HepG2 (cell line): ENCODE results near the gene NOX3. TPM values are rescaled to one million over a fixed set of nuclear protein-coding genes. Genes with fewer than 3 reads are reported as not detected.

ENCODE experiments used
- ATAC-seq: fragments of 200-7000 bp; cut with Tn5 transposase; 3 replicates; pipeline ENCODE4 v1.9.1; 2020; ENCODE audit warnings: mild to moderate bottlenecking, moderate library complexity
- BruUV-seq: library from RNA; stranded (reverse); fragments of 400-500 nt; replicated peaks from 2 replicates; lab custom pipeline; 2021; lab: Mats Ljungman, UMichigan
- CTCF ChIA-PET: fragments of 300-600 bp; formaldehyde crosslinking; extraction: SDS; loops from one replicate; lab custom pipeline; 2021; ENCODE audit warnings: low total read pairs, inconsistent platforms, low intra/inter-chr PET ratio; lab: Yijun Ruan, JAX
- POLR2A ChIA-PET: fragments of 350-600 bp; sonication (Branson Sonifier 250); formaldehyde crosslinking; loops from one replicate; lab custom pipeline; 2020; ENCODE audit warnings: antibody characterized with exemption, inconsistent platforms; lab: Yijun Ruan, JAX
- DNase-seq: peaks from one replicate; pipeline ENCODE4 v3.0.0-alpha.2; 2015; ENCODE audit warnings: low spot score
- FAIRE-seq: peaks from 3 replicates; lab custom pipeline; 2011; peaks lifted over from hg19 to GRCh38; lab: Jason Lieb, UNC
- H2AFZ ChIP-seq: one replicate; pipeline ENCODE4 v1.6.1; 2011; ENCODE audit warnings: low read length, inconsistent platforms
- H3K27ac ChIP-seq: fragments of 300-600 bp; 3 replicates; pipeline ENCODE4 v1.8.0; 2011; ENCODE audit warnings: mixed run types, mild to moderate bottlenecking, mixed read lengths, low read length, inconsistent platforms; ENCODE audit not compliant: insufficient read depth; ENCODE audit errors: extremely low read length
- H3K27me3 ChIP-seq, 2 experiments: fragments of 200-600 bp in 1 of 2; 2 replicates in 1 of 2; 3 replicates in 1 of 2; pipeline versions ENCODE4 v1.6.0 to v1.8.0; 2011; ENCODE audit warnings: low read length in 2 of 2, mild to moderate bottlenecking in 2 of 2, moderate library complexity in 2 of 2, inconsistent platforms in 1 of 2; ENCODE audit not compliant: insufficient read depth in 2 of 2, control insufficient read depth in 1 of 2
- H3K36me3 ChIP-seq, 2 experiments: fragments of 200-600 bp in 1 of 2; replicated peaks in 1 of 2; 2 replicates in 1 of 2; 3 replicates in 1 of 2; pipeline versions ENCODE4 v1.5.1 to v1.8.0; 2011; ENCODE audit warnings: low read length in 2 of 2, inconsistent platforms in 1 of 2; ENCODE audit not compliant: insufficient read depth in 2 of 2, control insufficient read depth in 1 of 2
- H3K4me1 ChIP-seq: 2 replicates; pipeline ENCODE4 v1.5.1; 2012; ENCODE audit warnings: low read length, inconsistent platforms; ENCODE audit not compliant: insufficient read depth
- H3K4me2 ChIP-seq: 2 replicates; pipeline ENCODE4 v1.6.0; 2011; ENCODE audit warnings: low read depth, low read length, inconsistent platforms
- H3K4me3 ChIP-seq, 3 experiments: fragments of 200-600 bp in 1 of 3; sonication (generic), shearing (Covaris generic) in 1 of 3; replicated peaks in 1 of 3; 2 replicates each; pipeline ENCODE4 v1.5.1; 2011 to 2016; ENCODE audit warnings: low read length in 3 of 3, inconsistent platforms in 2 of 3, low read depth in 2 of 3, mild to moderate bottlenecking in 2 of 3, control low read depth in 1 of 3, mixed read lengths in 1 of 3; ENCODE audit not compliant: insufficient read depth in 1 of 3
- H3K79me2 ChIP-seq: one replicate; pipeline ENCODE4 v1.6.1; 2011; ENCODE audit warnings: low read length, inconsistent platforms; ENCODE audit not compliant: insufficient read depth
- H3K9ac ChIP-seq: 2 replicates; pipeline ENCODE4 v1.6.0; 2011; ENCODE audit warnings: mild to moderate bottlenecking, low read depth, low read length, inconsistent platforms; ENCODE audit not compliant: insufficient read depth
- H3K9me3 ChIP-seq: 2 replicates; pipeline ENCODE4 v1.5.1; 2012; ENCODE audit warnings: mild to moderate bottlenecking, low read length
- H4K20me1 ChIP-seq: 2 replicates; pipeline ENCODE4 v1.6.0; 2011; ENCODE audit warnings: inconsistent platforms, mild to moderate bottlenecking, low read length, moderate library complexity; ENCODE audit not compliant: insufficient read depth
- CENPT ChIP-seq: sonication (generic); formaldehyde crosslinking; IDR thresholded peaks from 2 replicates; pipeline ENCODE4 v1.8.0; 2022; ENCODE audit warnings: low read depth, mild to moderate bottlenecking, moderate library complexity, missing genetic modification reagents
- NFATC3 ChIP-seq: sonication (generic); formaldehyde crosslinking; IDR thresholded peaks from 2 replicates; pipeline ENCODE4 v1.5.1; 2020; ENCODE audit warnings: mild to moderate bottlenecking, missing genetic modification reagents
- TAF15 ChIP-seq: fragments of 200-400 bp; formaldehyde crosslinking; IDR thresholded peaks from one replicate; pipeline ENCODE4 v1.6.1; 2018; ENCODE audit warnings: mild to moderate bottlenecking, low read depth, low read length; ENCODE audit not compliant: poor library complexity, severe bottlenecking
- ZNF24 ChIP-seq: fragments of 450-650 bp; IDR thresholded peaks from 2 replicates; pipeline ENCODE4 v1.6.1; 2017; ENCODE audit warnings: antibody characterized with exemption, mild to moderate bottlenecking
- ZNF333 ChIP-seq: sonication (generic); formaldehyde crosslinking; IDR thresholded peaks from 2 replicates; pipeline ENCODE4 v1.4.0; 2020; ENCODE audit warnings: mild to moderate bottlenecking, missing genetic modification reagents, borderline replicate concordance
- ZSCAN25 ChIP-seq: sonication (generic); formaldehyde crosslinking; IDR thresholded peaks from 2 replicates; pipeline ENCODE4 v1.8.0; 2022; ENCODE audit warnings: mild to moderate bottlenecking, missing genetic modification reagents
- WGBS: methylation state at CpG from one replicate; pipeline ENCODE4 v1.1.6; 2017; ENCODE audit warnings: low lambda C conversion rate; 5-methylcytosine and 5-hydroxymethylcytosine counted together
- in situ Hi-C: cut with HindIII; loops from 2 replicates; pipeline ENCODE4 v1.10.0; 2017; ENCODE audit warnings: low pct_unique_long_range_greater_than_20kb; ENCODE audit not compliant: extremely low pct_ligation_motif_present
- intact Hi-C: fragments of 100-400 bp; cut with micrococcal nuclease; formaldehyde crosslinking; loops from one replicate; pipeline ENCODE4 v1.10.0; 2022; ENCODE audit not compliant: unreplicated experiment
- polyA plus RNA-seq, 8 experiments: library from polyadenylated mRNA; depleted of rRNA in 3 of 8; stranded (reverse) in 7 of 8; unstranded in 1 of 8; fragments of >200 nt; fragmentation: Illumina TruSeq in 4 of 8; extraction: Trizol in 4 of 8; gene quantifications; 2 replicates each; pipeline versions ENCODE4 v1.2.1 to v1.2.3, GENCODE V29; 2011 to 2016; ENCODE audit warnings: low read depth in 4 of 8, missing spikeins in 1 of 8, mixed read lengths in 1 of 8; ENCODE audit not compliant: insufficient read depth in 1 of 8
- total RNA-seq, 5 experiments: library from RNA; depleted of rRNA; stranded (reverse); fragments of >200 nt; fragmentation: Illumina TruSeq; extraction: Trizol; gene quantifications; 2 replicates each; pipeline ENCODE4 v1.2.3, GENCODE V29; 2016; ENCODE audit warnings: low read depth in 1 of 5
- TF ChIP-seq, protein P1 (sequence below): sonication (generic); formaldehyde crosslinking; IDR thresholded peaks from 2 replicates; pipeline ENCODE4 v1.5.0; 2020; ENCODE audit warnings: missing genetic modification reagents, mild to moderate bottlenecking, borderline replicate concordance
- TF ChIP-seq, protein P2 (sequence below): IDR thresholded peaks from 2 replicates; pipeline ENCODE4 v1.6.1; 2016; ENCODE audit warnings: mild to moderate bottlenecking
- TF ChIP-seq, protein P3 (sequence below): sonication (generic); formaldehyde crosslinking; IDR thresholded peaks from 2 replicates; pipeline ENCODE4 v1.4.0; 2020; ENCODE audit warnings: missing genetic modification reagents
- TF ChIP-seq, protein P4 (sequence below): IDR thresholded peaks from 2 replicates; pipeline ENCODE4 v1.6.1; 2016; ENCODE audit warnings: control low read depth
- TF ChIP-seq, protein P5 (sequence below): sonication (generic); formaldehyde crosslinking; IDR thresholded peaks from 2 replicates; pipeline ENCODE4 v1.4.0; 2020; ENCODE audit warnings: missing genetic modification reagents

NOX3 gene
- total and polyA plus RNA-seq, 2 of the 13 experiments (the other 11 are each of a cell fraction or from before 2014, with no cell fraction given), result 0.09 to 0.18 TPM

DNA sequence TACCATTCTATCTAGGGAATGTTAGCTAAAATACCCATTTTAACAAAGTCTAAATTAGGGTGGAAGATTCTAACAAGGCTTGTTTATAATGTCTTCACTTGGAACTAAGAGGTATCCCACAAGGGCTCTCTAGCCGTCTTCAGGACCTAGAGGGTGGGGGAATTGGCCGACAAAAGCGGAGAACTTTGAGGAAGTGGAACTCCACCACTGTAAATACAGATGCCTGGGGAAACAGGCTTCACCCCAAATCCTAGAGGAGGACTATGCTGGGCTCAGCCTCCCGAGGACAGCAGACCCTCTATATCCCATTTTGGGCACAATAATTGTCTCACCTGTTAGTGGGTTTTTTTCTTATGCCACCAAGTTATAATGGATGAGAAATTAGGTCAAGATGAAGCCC lies 83.4 kb downstream of the NOX3 start:
- no peaks in the 10 kb centered on the region for H3K9me3 ChIP-seq
- TF ChIP-seq CENPT (CRISPR knock-in tag), result no peak
- no peak for TF ChIP-seq ZNF24
- TF ChIP-seq, protein P1, sequence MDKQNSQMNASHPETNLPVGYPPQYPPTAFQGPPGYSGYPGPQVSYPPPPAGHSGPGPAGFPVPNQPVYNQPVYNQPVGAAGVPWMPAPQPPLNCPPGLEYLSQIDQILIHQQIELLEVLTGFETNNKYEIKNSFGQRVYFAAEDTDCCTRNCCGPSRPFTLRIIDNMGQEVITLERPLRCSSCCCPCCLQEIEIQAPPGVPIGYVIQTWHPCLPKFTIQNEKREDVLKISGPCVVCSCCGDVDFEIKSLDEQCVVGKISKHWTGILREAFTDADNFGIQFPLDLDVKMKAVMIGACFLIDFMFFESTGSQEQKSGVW (CRISPR knock-in tag), result no peak
- TF ChIP-seq, protein P2, sequence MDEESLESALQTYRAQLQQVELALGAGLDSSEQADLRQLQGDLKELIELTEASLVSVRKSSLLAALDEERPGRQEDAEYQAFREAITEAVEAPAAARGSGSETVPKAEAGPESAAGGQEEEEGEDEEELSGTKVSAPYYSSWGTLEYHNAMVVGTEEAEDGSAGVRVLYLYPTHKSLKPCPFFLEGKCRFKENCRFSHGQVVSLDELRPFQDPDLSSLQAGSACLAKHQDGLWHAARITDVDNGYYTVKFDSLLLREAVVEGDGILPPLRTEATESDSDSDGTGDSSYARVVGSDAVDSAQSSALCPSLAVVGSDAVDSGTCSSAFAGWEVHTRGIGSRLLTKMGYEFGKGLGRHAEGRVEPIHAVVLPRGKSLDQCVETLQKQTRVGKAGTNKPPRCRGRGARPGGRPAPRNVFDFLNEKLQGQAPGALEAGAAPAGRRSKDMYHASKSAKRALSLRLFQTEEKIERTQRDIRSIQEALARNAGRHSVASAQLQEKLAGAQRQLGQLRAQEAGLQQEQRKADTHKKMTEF, result no peak
- TF ChIP-seq, protein P3, sequence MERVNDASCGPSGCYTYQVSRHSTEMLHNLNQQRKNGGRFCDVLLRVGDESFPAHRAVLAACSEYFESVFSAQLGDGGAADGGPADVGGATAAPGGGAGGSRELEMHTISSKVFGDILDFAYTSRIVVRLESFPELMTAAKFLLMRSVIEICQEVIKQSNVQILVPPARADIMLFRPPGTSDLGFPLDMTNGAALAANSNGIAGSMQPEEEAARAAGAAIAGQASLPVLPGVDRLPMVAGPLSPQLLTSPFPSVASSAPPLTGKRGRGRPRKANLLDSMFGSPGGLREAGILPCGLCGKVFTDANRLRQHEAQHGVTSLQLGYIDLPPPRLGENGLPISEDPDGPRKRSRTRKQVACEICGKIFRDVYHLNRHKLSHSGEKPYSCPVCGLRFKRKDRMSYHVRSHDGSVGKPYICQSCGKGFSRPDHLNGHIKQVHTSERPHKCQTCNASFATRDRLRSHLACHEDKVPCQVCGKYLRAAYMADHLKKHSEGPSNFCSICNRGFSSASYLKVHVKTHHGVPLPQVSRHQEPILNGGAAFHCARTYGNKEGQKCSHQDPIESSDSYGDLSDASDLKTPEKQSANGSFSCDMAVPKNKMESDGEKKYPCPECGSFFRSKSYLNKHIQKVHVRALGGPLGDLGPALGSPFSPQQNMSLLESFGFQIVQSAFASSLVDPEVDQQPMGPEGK (CRISPR knock-in tag), result no peak
- TF ChIP-seq, protein P4, sequence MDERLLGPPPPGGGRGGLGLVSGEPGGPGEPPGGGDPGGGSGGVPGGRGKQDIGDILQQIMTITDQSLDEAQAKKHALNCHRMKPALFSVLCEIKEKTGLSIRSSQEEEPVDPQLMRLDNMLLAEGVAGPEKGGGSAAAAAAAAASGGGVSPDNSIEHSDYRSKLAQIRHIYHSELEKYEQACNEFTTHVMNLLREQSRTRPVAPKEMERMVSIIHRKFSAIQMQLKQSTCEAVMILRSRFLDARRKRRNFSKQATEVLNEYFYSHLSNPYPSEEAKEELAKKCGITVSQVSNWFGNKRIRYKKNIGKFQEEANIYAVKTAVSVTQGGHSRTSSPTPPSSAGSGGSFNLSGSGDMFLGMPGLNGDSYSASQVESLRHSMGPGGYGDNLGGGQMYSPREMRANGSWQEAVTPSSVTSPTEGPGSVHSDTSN (CRISPR knock-in tag), result no peak
- TF ChIP-seq ZSCAN25, result no peak
- TF ChIP-seq, protein P5, sequence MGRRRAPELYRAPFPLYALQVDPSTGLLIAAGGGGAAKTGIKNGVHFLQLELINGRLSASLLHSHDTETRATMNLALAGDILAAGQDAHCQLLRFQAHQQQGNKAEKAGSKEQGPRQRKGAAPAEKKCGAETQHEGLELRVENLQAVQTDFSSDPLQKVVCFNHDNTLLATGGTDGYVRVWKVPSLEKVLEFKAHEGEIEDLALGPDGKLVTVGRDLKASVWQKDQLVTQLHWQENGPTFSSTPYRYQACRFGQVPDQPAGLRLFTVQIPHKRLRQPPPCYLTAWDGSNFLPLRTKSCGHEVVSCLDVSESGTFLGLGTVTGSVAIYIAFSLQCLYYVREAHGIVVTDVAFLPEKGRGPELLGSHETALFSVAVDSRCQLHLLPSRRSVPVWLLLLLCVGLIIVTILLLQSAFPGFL (CRISPR knock-in tag), result no peak
- no peak for TF ChIP-seq NFATC3 (CRISPR knock-in tag)
- TF ChIP-seq TAF15, result no peak
- no peak for TF ChIP-seq ZNF333 (CRISPR knock-in tag)
- intact Hi-C loops (loop anchor here (1.0 kb wide), 1 partner anchor 12 kb away; no protein-coding TSS in a partner anchor), in situ Hi-C loops (no loop called here)
- H3K4me1 ChIP-seq, result no peaks in the 10 kb centered on the region
- H3K79me2 ChIP-seq, result no peaks in the 10 kb centered on the region
- H4K20me1 ChIP-seq, result no peaks in the 10 kb centered on the region
- no peak overlapping the region for H2AFZ ChIP-seq
- H3K9ac ChIP-seq, result no peak overlapping the region
- no peaks in the 10 kb centered on the region for H3K36me3 ChIP-seq
- no peak for ATAC-seq
- no peak overlapping the region for H3K27ac ChIP-seq
- H3K27me3 ChIP-seq, result no peaks in the 10 kb centered on the region
- H3K4me2 ChIP-seq, result no peak overlapping the region
- H3K4me3 ChIP-seq, result no peak overlapping the region
- 93% methylated on average over 4 of the region's 4 CpGs for WGBS
- BruUV-seq, result no TSS peak
- FAIRE-seq, result no peak
- CTCF ChIA-PET, result no interaction called here
- DNase-seq, result no peak
- POLR2A ChIA-PET, result no interaction called here
